Endothelial cell (in vitro differentiated cells): ENCODE measurements around the gene ZNF792. TPM values are rescaled to one million over a fixed set of nuclear protein-coding genes. Genes with fewer than 3 reads are reported as not detected.

Experiments
- DNase-seq: peaks from one replicate; pipeline ENCODE4 v3.0.0; 2021; ENCODE audit warnings: low spot score
- H3K27ac Mint-ChIP-seq: one replicate; pipeline ENCODE4 v1.8.0; 2021; ENCODE audit warnings: mixed read lengths, inconsistent platforms; ENCODE audit not compliant: unreplicated experiment
- H3K27me3 Mint-ChIP-seq: one replicate; pipeline ENCODE4 v1.8.0; 2021; ENCODE audit warnings: mild to moderate bottlenecking, moderate library complexity, mixed read lengths, inconsistent platforms; ENCODE audit not compliant: unreplicated experiment
- H3K36me3 Mint-ChIP-seq: one replicate; pipeline ENCODE4 v1.8.0; 2021; ENCODE audit warnings: mild to moderate bottlenecking, low read depth, mixed read lengths, inconsistent platforms; ENCODE audit not compliant: unreplicated experiment
- H3K4me1 Mint-ChIP-seq: one replicate; pipeline ENCODE4 v1.8.0; 2021; ENCODE audit warnings: mild to moderate bottlenecking, mixed read lengths, inconsistent platforms; ENCODE audit not compliant: unreplicated experiment
- H3K4me3 Mint-ChIP-seq: one replicate; pipeline ENCODE4 v1.8.0; 2021; ENCODE audit warnings: mild to moderate bottlenecking, mixed read lengths, inconsistent platforms; ENCODE audit not compliant: unreplicated experiment
- H3K9me3 Mint-ChIP-seq: one replicate; pipeline ENCODE4 v1.8.0; 2021; ENCODE audit warnings: mixed read lengths, inconsistent platforms; ENCODE audit not compliant: unreplicated experiment
- CTCF ChIP-seq: fragments of 200-600 bp; sonication (generic); IDR thresholded peaks from one replicate; pipeline ENCODE4 v1.5.0; 2021; ENCODE audit warnings: antibody characterized with exemption; ENCODE audit not compliant: unreplicated experiment
- total RNA-seq: library from RNA; stranded (reverse); fragmentation: NEBNext Ultra II Directional; extraction: Animal tissue kit (Norgen Biotek cat#: 25700); gene quantifications from one replicate; pipeline ENCODE4 v1.2.1, GENCODE V29; 2021; ENCODE audit not compliant: unreplicated experiment

ZNF792 gene
- total RNA-seq, 1 donor from 2014 or later: 68.6 TPM

DNA sequence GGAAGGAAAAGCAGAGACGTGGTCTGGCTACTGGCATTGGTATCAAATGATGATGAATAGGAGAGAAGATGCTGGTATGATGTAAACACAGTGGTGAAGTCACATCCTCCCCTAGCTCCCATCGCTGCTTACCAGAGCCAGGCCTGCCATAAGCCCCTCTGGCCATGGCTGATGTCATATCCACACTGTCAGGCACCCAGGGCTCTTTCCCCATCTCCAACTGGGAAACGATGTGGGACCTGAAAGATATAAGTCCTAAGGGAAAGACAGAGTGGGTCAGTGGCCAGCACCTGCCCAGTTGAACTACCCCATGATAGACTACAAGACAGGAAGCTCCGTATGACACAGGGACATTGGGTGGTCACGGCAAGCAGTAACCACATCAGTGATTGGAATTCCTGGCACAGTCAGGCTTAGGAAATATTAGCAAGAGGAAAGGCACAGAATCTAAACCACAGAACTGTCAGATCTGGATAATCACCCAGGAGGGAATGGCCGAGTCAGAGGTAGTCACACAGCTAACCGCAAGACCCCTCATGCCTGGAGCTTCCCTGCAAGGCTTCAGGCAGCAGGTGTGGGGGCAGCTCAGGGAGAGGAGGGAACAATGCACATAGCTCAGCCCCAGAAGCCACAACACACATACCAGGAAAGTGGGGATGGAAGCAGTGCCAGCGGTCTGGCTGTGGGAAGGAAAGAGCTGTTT lies 3.8 kb downstream of the ZNF792 start:
- H3K4me1 Mint-ChIP-seq: peaks cover 39% of the 10 kb centered on the region
- H3K36me3 Mint-ChIP-seq: peaks cover 80% of the 10 kb centered on the region
- H3K9me3 Mint-ChIP-seq: peaks cover 74% of the 10 kb centered on the region
- no peak for TF ChIP-seq CTCF
- peak overlapping the region; percentile 99 for H3K4me3 Mint-ChIP-seq
- peaks cover 64% of the 10 kb centered on the region for H3K27me3 Mint-ChIP-seq
- peak overlapping the region; percentile 82 for H3K27ac Mint-ChIP-seq
- no peak for DNase-seq

DNA sequence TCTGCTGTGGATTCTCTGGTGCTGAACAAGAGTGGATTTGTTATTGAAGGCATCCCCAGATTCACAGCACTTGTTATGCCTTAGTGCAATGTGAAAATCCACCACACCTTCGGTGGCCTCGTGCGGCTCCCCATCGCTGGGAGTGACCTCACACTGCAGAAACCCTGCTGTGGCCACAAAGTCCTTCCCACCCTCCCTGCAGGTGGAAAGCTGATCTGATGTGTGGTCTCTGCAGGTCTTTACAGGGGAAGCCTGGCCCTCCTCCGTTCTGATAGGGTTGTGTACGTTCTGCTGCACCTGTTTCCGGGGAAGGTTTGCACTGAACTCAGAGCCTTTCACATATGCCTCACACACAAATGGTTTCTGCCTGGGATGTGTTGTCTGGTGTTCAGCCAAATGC lies 5.0 kb downstream of the ZNF792 start:
- no peak for DNase-seq
- peaks cover 84% of the 10 kb centered on the region for H3K9me3 Mint-ChIP-seq
- no peak for TF ChIP-seq CTCF
- H3K27me3 Mint-ChIP-seq: peaks cover 60% of the 10 kb centered on the region
- H3K36me3 Mint-ChIP-seq: peaks cover 91% of the 10 kb centered on the region
- peak overlapping the region; percentile 36 for H3K27ac Mint-ChIP-seq
- peaks cover 37% of the 10 kb centered on the region for H3K4me1 Mint-ChIP-seq
- H3K4me3 Mint-ChIP-seq: peak overlapping the region; percentile 99

- Mint-ChIP-seq H3K36me3 (peaks cover 98% of the 10 kb centered on the region), H3K9me3 (peaks cover 92% of the 10 kb centered on the region), H3K27ac (peak overlapping the region; percentile 30), H3K27me3 (peaks cover 58% of the 10 kb centered on the region), H3K4me1 (peaks cover 34% of the 10 kb centered on the region), H3K4me3 (peak overlapping the region; percentile 99)
- DNase-seq: no peak
- TF ChIP-seq CTCF: no peak
These were observed 5.9 kb downstream of the ZNF792 start for GRCh38 chr19:34957830-34958751.

GRCh38 chr19:34953092-34953491 lies 10.9 kb downstream of the ZNF792 start:
- no peak for DNase-seq
- Mint-ChIP-seq H3K9me3 (peaks cover 79% of the 10 kb centered on the region), H3K27me3 (peaks cover 18% of the 10 kb centered on the region), H3K27ac (no peak overlapping the region), H3K4me3 (peak overlapping the region; percentile 70), H3K36me3 (peaks cover 96% of the 10 kb centered on the region), H3K4me1 (no peaks in the 10 kb centered on the region)
- TF ChIP-seq CTCF: no peak
